Stimulated activated CD4-positive, alpha-beta T cell treated with anti-CD3 and anti-CD28 coated beads, TNF-alpha, amount 100 ng/mL, for 1 hour (primary cell): ENCODE results near the gene MOV10L1.
A peak's percentile ranks its signal among the peaks of the same experiment; 100 is the strongest.

Experiments
- DNase-seq, 3 donors: peaks; one replicate each; pipeline ENCODE4 v3.0.0-alpha.2; 2020; ENCODE audit warnings: low read depth in 3 of 3, low spot score in 1 of 3

MOV10L1 gene

GRCh38 chr22:50185375-50186087 is 95.7 kb downstream of the MOV10L1 start, which contains the start of gene TRABD:
TSS of gene TRABD (plus strand) at chr22:50185913. CDS start at chr22:50193061, 7,148 bp downstream.
- peak; percentile 61 to 83 (median 76) for DNase-seq

GRCh38 chr22:50186181-50186714 is 96.4 kb downstream of the MOV10L1 start:
- DNase-seq: no peak

GRCh38 chr22:50186761-50187523 is 97.1 kb downstream of the MOV10L1 start:
- no peak for DNase-seq

GRCh38 chr22:50188356-50188755 is 98.5 kb downstream of the MOV10L1 start:
- DNase-seq: no peak

GRCh38 chr22:50189184-50189848 is 99.5 kb downstream of the MOV10L1 start:
- no peak for DNase-seq

GRCh38 chr22:50189849-50190181 is 100.0 kb downstream of the MOV10L1 start:
- no peak for DNase-seq

GRCh38 chr22:50190182-50190940 is 100.6 kb downstream of the MOV10L1 start:
- DNase-seq: peak; percentile 59 to 68 (median 60)

GRCh38 chr22:50190941-50191741 is 101.3 kb downstream of the MOV10L1 start:
- DNase-seq: peak; percentile 47 to 64 (median 50)

GRCh38 chr22:50192436-50193204 is 102.8 kb downstream of the MOV10L1 start:
- DNase-seq: peak in 1 of 3 donors; percentile 43

GRCh38 chr22:50193621-50194020 is 103.8 kb downstream of the MOV10L1 start:
- no peak for DNase-seq

GRCh38 chr22:50194037-50194805 is 104.4 kb downstream of the MOV10L1 start:
- no peak for DNase-seq

GRCh38 chr22:50196256-50196655 is 106.5 kb downstream of the MOV10L1 start:
- no peak for DNase-seq

- DNase-seq: no peak
Observed at GRCh38 chr22:50197000-50197800, 107.4 kb downstream of the MOV10L1 start.

GRCh38 chr22:50197856-50198623 is 108.2 kb downstream of the MOV10L1 start:
- DNase-seq: no peak

- no peak for DNase-seq
Observed at GRCh38 chr22:50198624-50199017, 108.8 kb downstream of the MOV10L1 start.

GRCh38 chr22:50199251-50199721 is 109.5 kb downstream of the MOV10L1 start:
- no peak for DNase-seq
